ENCODE results near the gene PLCG1.

The PLCG1 gene

GRCh38 chr20:41136680-41137613, at the start of gene PLCG1:
TSS of gene PLCG1 (plus strand) at chr20:41137543. CDS start at chr20:41137642, 99 bp downstream.
- DNase-seq (ENCODE audit: low read depth, low spot score), result peak; percentile 87
- in situ Hi-C loops (cut with HindIII; ENCODE audit: low sequenced_read_pairs), result no loop called here
- peak within 1 kb of the TSS; percentile 77 for H3K4me3 ChIP-seq (ENCODE audit: low read depth, low read length)
- TF ChIP-seq, protein P1, sequence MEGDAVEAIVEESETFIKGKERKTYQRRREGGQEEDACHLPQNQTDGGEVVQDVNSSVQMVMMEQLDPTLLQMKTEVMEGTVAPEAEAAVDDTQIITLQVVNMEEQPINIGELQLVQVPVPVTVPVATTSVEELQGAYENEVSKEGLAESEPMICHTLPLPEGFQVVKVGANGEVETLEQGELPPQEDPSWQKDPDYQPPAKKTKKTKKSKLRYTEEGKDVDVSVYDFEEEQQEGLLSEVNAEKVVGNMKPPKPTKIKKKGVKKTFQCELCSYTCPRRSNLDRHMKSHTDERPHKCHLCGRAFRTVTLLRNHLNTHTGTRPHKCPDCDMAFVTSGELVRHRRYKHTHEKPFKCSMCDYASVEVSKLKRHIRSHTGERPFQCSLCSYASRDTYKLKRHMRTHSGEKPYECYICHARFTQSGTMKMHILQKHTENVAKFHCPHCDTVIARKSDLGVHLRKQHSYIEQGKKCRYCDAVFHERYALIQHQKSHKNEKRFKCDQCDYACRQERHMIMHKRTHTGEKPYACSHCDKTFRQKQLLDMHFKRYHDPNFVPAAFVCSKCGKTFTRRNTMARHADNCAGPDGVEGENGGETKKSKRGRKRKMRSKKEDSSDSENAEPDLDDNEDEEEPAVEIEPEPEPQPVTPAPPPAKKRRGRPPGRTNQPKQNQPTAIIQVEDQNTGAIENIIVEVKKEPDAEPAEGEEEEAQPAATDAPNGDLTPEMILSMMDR (IDR thresholded peaks at IDR 0.05; ENCODE audit: low read depth, low read length), result no peak

GRCh38 chr20:41087777-41088176, 49.6 kb upstream of the PLCG1 start:
- no peak for DNase-seq (ENCODE audit: low read depth, low spot score)
- in situ Hi-C loops (cut with HindIII; ENCODE audit: low sequenced_read_pairs), result no loop called here
- no peak overlapping the region for H3K4me3 ChIP-seq (ENCODE audit: low read depth, low read length)
- TF ChIP-seq, protein P1 (IDR thresholded peaks at IDR 0.05; ENCODE audit: low read depth, low read length), result no peak

DNA sequence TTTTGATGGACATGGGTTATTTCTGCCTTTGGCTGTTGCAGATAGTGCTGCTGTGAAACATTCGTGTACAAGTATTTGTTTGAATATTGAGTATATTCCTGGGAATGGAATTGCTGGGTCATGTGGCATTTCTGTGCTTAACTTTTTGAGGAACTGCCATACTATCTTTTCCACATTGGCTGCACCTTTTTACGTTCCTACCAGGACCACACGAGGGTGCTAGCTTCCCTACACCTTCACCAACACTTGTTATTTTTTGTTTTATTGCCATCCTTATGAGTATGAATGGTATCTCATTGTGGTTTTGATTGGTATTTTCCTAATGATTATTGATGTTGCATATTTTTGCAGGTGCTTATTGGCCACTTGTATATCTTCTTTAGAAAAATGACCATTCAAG, 47.8 kb upstream of the PLCG1 start:
- in situ Hi-C loops (cut with HindIII; ENCODE audit: low sequenced_read_pairs), result no loop called here
- TF ChIP-seq, protein P1 (IDR thresholded peaks at IDR 0.05; ENCODE audit: low read depth, low read length), result peak; percentile 6
- H3K4me3 ChIP-seq (ENCODE audit: low read depth, low read length), result no peak overlapping the region
- no peak for DNase-seq (ENCODE audit: low read depth, low spot score)

DNA sequence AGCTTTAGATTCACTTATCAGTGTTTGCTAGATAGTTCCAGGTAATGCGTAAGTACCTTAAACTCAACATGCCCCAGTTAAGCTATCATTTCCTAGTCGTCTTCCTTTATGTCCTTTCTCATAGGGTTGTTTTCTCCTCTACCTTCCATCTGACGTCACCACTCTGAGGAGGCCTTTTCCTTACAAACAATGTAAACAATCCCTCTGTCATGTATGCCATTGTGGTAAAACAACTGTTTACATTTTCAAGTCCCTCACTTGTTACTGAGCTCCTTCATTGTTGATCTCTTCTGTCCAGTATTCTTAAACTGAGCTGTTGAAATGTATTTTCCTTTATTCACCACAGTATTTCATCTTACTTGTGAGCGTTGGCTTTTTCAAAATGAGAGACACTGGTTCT, 45.4 kb upstream of the PLCG1 start:
- H3K4me3 ChIP-seq (ENCODE audit: low read depth, low read length), result no peak overlapping the region
- TF ChIP-seq, protein P1 (IDR thresholded peaks at IDR 0.05; ENCODE audit: low read depth, low read length), result no peak
- in situ Hi-C loops (cut with HindIII; ENCODE audit: low sequenced_read_pairs), result no loop called here
- no peak for DNase-seq (ENCODE audit: low read depth, low spot score)

GRCh38 chr20:41094353-41095055, 42.8 kb upstream of the PLCG1 start:
- DNase-seq (ENCODE audit: low read depth, low spot score), result peak; percentile 29
- in situ Hi-C loops (cut with HindIII; ENCODE audit: low sequenced_read_pairs), result no loop called here
- TF ChIP-seq, protein P1 (IDR thresholded peaks at IDR 0.05; ENCODE audit: low read depth, low read length), result no peak
- H3K4me3 ChIP-seq (ENCODE audit: low read depth, low read length), result no peak overlapping the region

DNA sequence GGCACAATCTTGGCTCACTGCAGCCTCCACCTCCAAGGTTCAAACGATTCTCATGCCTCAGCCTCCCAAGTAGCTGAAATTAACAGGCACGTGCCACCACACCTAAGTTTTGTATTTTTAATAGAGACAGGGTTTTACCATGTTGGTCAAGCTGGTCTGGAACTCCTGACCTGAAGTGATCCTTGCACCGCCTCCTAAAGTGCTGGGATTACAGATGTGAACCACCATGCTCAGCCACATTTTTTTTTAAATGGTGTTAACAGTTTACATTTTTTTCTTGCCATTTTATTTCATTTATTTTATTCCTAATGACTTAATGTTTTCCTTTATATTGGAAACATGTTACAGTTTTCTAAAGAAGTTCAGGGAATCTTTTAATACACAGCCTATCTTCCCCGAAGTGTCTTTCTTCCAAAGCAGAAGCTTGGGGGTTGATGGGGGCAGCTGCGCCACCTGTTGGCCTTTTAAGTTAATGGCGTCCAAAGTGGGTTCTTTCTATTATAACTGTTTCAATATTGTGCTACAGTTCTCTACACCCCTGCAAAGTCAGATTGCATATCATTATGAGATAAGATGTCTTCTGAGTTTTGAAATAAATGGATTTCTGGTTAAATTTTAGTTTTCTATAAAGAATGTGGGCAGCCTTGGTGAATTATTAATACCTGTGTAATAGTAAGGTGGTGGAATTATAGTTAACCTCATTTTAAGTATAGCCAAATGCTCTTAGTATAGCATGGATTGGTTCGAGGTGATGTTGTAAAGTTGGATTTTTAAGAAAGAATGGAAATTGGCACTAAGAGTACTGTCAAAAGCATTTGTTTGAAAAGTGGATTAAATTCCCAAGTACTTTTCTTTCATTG, 42.0 kb upstream of the PLCG1 start:
- peak; percentile 71 for DNase-seq (ENCODE audit: low read depth, low spot score)
- TF ChIP-seq, protein P1 (IDR thresholded peaks at IDR 0.05; ENCODE audit: low read depth, low read length), result peak; percentile 76
- in situ Hi-C loops (cut with HindIII; ENCODE audit: low sequenced_read_pairs), result no loop called here
- no peak overlapping the region for H3K4me3 ChIP-seq (ENCODE audit: low read depth, low read length)
